Ureter (tissue), 1 donor: Measurements from ENCODE around the gene ELP5. TPM values are rescaled to one million over a fixed set of nuclear protein-coding genes. Genes with fewer than 3 reads are reported as not detected.
A peak's percentile ranks its signal among the peaks of the same experiment; 100 is the strongest.

ENCODE experiments used
- DNase-seq: peaks from one replicate; pipeline ENCODE4 v3.0.0-alpha.2; 2020; ENCODE audit warnings: low spot score
- total RNA-seq: library from RNA; stranded (reverse); gene quantifications from one replicate; pipeline ENCODE4 v1.2.4, GENCODE V29; 2023
- donor health status: DM: yes; HTN: yes; CAD: no.

Gene ELP5
- total RNA-seq, 1 donor from 2014 or later, result 46.3 TPM

DNA sequence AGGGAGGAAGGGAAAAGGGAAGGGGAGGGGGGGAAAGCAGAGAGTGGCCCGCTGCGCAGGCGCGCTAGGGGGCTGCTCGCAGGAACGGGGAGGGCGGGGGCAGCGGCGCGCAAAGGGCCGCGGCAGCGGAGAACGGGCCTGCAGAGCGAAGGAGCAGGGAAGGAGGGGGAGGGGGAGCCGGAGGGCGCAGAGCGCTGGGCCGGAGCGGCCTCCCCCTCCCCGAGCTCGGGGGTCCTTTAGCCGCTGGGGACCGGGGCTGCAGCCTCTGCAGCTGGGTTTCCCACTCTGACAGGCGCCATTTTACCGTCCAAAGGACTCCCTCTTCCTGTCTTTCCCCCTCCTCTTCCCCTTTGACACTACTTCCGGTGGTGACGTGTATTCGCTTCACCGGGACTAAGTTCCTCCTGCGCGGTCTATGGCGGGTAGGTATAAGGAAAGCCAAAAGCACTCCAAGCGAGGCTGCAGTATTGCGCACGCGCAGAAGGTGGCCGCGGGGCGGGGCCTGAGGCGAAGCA, 297 bp upstream of the ELP5 start, which contains the start of gene CTDNEP1:
CTDNEP1 (minus strand) TSS at position 74 of the 515 bp plus-strand sequence. CDS start 438 bp downstream, outside the sequence.
- DNase-seq, result peak; percentile 99

DNA sequence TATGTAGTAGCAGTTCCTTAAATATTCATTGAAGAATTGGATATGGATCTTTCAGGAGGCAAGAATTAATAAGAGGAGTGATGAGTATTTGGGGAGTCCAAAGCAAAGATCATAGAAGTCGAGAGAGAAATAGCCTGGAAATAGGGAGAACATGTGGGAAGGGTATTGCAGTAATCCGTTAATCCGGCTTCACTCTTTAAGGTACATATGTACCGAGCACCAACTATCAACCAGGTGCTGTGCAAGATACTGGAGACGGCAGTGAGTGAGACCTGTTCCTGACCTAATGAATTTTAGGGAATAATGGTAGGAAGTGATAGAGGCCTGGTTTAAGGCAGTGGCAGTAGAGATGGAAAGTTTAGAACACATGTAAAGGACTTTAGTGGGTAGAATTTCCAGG, 1.1 kb downstream of the ELP5 start:
- DNase-seq, result no peak

DNA sequence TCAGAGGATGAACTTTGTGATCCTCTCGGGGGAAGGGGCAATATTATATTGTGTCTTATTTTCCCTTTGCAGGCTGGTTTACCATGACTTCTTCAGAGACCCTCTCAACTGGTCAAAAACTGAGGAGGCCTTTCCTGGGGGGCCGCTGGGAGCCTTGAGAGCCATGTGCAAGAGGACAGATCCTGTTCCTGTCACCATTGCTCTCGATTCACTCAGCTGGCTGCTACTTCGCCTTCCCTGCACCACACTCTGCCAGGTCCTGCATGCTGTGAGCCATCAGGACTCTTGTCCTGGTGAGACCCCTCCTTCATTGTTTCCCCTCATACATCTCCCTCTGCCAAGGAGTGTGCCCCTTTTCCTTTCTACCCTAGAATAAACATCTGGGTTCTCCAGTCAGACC, 2.5 kb downstream of the ELP5 start:
- no peak for DNase-seq

DNA sequence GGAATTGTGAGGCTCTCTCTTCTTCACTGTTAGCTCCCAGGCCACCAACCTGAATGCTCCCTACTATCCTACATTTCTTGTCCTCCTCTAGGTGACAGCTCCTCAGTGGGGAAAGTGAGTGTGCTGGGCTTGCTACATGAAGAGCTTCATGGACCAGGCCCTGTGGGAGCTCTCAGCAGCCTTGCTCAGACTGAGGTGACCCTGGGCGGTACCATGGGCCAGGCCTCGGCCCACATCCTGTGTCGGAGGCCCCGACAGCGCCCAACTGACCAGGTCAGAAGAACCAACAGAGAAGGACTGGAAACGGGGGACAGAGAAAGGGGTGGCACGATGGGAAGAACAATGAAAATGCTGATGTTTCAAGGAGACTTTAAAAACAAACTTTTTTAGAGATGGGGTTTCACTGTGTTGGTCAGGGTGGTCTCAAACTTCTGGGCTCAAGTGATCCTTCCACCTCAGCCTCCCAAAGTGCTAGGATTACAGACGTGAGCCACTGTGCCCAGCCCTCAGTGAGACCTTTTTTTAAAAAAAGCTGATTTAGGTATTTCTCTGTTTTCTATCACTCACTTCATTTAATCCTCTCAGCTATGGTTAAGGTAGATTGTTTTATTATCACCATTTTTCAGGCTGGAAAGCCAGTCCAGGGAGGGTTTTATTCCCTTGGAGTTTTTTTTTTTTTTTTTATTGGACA, 4.9 kb downstream of the ELP5 start:
- DNase-seq, result no peak

DNA sequence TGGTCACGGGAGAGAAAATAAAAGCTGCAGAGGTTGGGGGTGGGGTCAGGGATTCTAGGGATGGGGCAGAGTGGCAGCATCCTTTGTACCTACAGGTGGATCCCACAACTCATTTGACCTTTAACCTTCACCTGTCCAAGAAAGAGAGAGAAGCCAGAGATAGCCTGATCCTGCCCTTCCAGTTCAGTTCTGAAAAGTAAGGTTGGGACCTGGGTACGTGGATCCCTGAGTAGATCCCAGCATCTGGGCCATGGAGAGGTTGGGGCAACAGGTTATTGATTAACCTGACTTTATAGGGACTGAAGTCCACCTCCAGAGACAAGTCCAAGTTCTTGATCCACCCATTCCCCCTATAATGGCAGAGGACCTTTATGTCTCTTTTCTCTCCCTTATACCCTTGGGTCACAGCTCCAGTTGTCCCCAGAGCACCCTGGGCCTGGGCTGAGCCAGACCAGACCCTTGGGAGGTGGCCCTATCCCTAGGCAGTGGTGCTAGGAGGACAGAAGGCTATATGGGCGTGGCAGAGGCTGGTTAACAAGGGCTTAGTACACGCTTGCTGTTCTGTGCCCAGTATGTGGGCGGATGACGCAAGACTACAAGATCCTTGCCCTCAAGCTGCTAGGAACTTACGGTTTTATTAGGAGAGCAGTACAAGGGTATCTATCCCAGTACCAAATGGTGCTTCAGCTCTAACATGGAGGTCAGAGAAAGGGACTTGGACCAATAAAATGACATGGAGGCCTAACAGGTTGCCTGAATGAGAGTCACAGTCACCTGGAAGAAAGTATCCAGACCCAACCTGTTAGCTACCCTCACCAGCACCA, 6.9 kb downstream of the ELP5 start:
- no peak for DNase-seq

DNA sequence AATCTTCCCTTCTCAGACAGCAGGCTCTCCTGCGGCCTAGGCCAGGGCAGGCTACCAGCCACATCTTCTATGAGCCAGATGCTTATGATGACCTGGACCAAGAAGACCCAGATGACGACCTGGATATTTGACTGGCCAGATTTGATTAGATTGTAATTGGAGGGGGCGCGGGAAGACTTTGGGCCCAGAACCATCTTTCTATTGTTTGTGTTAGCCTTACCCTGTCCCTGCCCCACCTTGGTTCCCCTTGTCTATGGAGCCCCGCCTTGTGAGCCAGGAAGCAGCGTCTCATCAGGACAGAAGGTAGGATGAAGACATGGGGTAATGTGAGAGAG, 7.5 kb downstream of the ELP5 start:
- DNase-seq, result no peak

DNA sequence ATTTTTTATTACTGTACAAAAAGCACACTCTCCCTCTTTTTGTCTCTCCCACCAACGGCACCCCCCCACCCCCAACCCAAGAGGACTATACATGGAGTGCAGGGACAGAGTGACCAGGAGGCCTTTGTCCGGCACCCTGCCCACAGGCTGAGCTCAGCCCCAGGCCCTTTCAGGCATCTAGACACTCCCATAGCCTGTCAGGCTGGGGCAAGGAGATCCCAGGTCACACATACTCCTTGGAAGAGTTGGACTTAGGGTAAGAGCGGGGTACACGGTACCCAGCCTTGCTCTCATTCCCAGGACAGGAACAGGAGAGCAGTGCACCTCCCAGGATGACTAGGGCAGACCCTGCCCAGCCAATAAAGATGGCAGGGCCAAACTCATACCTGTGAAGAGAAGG, 8.1 kb downstream of the ELP5 start:
- DNase-seq, result no peak

DNA sequence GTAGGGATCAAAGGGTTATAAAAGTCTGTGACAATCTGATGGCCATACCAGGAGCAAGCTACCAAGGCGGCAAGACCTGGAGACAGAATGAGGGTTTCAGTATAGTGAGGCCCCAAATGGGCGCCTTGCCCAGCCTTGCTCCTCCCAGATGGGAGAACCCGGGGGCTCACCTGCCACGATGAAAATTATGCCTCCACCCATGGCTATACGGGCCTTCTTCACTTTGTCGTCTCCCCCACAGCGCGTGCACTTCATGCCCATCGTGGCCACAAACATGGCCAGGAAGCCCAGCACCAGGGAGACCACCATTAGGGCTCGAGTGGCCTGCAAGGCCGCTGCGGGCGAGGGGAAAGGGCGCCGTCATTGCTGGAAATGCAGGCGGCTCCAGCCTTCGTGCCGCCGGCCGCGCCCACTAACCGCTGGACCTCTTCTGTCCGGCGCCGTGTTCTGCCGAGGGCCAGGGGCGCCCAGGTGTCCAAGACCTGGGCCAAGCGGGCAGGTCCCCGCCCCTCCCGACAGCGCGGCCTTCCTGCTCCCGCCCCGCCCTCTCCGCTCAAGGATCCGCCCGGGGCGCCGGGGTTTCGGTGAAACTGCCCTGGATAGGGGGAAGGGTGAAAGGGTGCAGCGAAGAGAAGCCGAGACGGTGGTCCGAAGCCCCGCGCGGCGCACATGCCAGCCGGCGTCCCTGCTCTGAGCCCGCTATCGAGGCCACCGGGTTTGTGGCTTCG, 8.8 kb downstream of the ELP5 start:
- no peak for DNase-seq

DNA sequence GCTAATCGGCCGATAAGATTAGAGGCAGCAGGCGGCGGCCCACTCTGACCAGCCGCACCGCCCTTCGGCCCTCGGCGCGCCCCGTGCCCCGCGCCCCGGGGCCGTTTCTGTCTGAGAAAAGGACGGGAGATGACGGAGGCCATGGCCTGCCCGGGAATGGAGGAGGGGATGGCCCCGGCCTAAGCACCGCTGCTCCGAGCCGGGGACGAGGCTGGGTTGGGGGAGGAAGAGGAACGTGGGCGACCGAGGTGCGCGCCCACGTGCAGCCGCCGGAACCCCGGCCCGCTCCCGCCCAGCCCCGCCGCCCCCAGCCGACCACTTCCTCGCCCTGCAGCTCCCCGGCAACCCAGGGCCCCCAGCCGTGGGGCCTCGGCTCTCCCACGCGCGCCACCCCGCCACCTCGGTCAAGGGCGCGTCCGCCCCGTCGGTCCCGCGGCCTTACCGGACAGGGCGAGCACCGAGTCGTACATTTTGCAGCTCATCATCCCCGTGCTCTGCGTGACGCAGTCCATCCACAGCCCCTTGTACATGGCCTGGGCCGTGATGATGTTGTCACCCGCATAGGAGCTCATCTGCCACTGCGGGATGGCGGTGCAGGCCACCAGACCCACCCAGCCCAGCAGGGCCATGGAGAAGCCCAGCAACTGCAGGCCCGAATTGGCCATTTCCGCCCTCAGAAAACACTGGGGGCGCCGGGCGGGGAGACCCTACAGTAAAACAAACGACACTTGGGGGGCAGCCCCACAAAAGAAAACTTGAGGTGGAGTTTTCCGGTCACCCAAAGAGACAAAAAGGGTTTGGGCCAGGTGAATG, 9.6 kb downstream of the ELP5 start:
- DNase-seq, result no peak

DNA sequence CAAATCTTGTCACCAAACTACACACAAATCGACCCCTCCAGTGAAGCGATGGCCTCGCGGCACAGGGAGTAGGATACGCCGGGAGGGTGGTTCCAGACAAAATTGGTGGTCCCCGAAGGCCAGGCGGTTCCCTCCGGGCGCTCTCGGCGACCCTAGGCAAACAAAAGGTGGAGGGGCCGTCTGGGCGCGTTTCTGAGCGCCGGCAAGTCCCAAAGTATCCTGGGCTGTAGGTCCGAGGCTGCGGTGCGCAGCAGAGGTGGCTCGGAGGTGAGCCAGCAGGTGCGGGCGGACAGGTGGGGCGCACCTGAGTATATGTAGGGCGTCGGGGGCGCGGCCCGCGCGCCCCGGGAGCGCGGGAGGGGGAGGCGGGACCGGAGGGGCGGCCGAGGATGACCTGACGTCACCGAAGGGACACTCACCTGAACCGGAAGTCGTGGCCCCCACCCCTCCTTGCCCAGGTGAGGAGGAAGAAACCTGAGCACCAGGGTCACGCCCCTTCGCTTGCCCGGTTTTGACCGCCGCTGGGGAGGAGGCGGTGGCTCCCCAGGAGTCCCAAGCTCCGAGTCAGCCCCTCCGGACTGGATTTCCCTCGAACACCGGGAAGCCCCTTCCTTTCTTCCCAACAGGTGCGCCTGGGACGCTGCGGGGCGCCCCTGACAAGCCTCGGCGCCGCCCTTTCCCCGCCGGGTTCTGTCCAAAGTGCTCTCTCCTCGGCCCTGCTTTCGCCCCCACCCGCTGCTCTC, 10.3 kb downstream of the ELP5 start, which contains the start of gene CLDN7:
CLDN7 (minus strand) TSS at position 287 of the 743 bp plus-strand sequence. CDS start 435 bp downstream, outside the sequence.
- peak; percentile 92 for DNase-seq

DNA sequence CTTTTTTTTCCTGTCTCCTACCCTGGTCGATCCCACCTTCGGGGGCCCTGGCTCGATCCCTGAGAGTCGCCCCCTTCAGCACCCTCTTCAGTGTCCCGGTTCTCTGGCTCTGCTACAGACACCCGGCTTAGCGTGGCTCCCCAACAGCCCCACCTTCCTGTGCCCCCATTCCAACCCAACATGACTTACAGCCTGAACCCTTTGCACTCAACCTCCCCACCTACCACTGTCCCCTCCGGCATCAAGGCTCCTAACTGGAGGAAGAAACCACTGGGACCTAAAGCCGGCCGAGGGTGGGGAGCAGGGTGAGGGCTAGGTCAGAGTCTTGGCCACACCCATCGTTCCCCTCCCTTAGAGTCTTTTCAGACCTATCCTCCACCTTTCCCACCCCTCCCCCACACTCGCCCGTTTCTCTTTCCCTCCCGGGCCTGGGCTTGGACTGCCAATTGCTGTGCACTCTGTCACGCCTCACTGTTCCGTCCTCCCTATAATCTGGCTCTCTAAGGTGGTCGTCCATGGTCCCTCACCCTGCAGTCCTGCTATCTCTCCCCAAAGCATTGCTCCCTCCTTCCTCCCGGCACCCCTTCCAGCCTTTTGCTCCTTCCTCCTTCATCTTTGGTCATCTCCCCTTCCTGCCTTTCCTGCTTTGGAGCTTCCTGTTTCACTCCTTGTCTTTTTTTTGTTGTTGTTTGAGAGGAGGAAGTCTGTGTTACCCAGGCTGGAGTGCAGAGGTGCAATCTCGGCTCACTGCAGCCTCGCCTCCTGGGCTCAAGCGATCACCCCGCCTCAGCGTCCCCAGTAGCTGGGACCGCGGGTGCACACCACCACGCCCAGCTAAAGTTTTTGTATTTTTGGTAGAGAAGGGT, 11.2 kb downstream of the ELP5 start:
- peak; percentile 90 for DNase-seq

DNA sequence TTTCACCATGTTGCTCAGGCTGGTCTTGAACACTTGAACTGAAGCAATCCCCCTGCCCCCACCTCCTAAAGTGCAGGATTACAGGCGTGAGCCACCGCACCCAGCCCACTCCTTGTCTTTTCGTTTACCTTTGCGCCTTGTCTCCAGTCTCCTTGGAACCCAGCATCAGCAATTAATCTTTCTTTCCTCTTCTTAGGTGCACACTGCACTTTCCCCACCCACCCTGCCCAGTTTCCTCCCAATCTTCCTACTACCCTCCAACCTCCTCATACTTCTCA, 11.7 kb downstream of the ELP5 start:
- DNase-seq, result no peak

DNA sequence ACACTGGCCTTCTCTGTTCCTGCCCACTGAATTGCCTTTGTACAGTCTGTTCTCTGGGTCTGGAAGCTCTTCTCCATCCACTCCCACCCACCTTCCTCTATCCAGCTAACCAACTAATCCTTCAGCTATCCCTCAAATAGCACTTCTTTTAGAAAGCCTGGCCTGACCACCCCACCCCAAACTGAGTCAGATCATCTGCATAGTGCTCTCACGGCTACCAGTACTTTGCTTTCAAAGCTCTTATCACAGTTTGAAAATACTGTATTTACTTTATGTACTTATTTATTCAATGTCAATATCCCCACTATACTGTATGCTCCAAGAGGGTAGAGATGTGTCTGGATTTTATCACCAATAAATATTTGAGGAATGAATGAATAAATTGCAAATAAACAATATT, 14.8 kb downstream of the ELP5 start:
- no peak for DNase-seq

DNA sequence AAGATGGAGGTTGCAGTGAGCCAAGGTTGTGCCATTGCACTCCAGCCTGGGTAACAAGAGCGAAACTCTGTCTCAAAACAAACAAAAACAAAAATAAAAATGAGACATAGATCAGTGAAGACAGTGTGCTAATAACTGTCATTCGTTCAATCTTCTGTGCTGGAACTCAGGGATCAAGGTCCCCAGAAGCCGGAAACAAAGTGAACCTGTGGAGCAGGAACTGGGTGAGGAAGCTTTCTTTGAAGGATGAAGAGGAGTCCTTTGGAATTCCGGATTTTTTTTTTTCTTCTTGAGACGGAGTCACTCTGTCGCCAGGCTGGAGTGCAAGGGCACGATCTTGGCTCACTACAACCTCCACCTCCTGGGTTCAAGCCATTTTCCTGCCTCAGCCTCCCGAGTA, 27.4 kb downstream of the ELP5 start:
- DNase-seq, result no peak

DNA sequence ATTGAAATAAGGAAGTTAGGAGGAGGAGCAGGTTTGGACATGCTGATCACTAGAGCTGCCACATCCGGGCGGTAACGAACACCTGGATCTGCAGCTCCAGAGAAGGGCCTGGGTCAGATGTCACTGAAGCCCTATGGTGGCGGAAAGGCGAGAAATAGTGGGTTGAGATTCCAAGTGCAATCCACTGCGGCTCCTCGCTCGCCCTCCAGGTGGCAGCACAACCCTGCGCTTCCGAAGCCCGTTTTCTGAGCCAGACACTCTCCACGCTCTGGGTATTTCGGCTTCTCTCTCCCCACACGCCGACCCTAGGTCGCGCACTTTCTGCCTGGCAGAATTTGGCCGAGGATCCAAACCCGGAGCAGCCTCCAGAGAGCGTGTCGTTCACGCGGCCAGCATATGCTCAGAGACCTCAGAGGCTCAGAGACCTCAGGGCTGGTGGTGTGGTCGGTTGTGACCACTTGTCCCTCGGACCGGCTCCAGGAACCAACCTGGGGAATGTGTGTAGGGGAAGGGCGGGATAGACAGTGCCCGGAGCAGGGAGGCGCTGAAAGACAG, 28.6 kb downstream of the ELP5 start:
- DNase-seq, result peak; percentile 90

DNA sequence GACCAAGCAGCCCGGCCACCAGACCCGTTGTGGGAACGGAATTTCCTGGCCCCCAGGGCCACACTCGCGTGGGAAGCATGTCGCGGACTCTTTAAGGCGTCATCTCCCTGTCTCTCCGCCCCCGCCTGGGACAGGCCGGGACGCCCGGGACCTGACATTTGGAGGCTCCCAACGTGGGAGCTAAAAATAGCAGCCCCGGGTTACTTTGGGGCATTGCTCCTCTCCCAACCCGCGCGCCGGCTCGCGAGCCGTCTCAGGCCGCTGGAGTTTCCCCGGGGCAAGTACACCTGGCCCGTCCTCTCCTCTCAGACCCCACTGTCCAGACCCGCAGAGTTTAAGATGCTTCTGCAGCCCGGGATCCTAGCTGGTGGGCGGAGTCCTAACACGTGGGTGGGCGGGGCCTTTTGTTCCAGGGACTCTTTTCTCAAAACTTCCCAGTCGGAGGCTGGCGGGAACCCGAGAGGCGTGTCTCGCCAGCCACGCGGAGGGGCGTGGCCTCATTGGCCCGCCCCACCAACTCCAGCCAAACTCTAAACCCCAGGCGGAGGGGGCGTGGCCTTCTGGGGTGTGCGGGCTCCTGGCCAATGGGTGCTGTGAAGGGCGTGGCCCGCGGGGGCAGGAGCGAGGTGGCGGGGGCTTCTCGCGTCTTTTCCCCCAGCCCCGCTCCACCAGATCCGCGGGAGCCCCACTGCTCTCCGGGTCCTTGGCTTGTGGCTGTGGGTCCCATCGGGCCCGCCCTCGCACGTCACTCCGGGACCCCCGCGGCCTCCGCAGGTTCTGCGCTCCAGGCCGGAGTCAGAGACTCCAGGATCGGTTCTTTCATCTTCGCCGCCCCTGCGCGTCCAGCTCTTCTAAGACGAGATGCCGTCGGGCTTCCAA, 29.3 kb downstream of the ELP5 start, which contains the start of gene SLC2A4:
SLC2A4 (plus strand) TSS at position 645 of the 879 bp plus-strand sequence; CDS start at position 862, 217 bp downstream.
- DNase-seq, result peak; percentile 96

DNA sequence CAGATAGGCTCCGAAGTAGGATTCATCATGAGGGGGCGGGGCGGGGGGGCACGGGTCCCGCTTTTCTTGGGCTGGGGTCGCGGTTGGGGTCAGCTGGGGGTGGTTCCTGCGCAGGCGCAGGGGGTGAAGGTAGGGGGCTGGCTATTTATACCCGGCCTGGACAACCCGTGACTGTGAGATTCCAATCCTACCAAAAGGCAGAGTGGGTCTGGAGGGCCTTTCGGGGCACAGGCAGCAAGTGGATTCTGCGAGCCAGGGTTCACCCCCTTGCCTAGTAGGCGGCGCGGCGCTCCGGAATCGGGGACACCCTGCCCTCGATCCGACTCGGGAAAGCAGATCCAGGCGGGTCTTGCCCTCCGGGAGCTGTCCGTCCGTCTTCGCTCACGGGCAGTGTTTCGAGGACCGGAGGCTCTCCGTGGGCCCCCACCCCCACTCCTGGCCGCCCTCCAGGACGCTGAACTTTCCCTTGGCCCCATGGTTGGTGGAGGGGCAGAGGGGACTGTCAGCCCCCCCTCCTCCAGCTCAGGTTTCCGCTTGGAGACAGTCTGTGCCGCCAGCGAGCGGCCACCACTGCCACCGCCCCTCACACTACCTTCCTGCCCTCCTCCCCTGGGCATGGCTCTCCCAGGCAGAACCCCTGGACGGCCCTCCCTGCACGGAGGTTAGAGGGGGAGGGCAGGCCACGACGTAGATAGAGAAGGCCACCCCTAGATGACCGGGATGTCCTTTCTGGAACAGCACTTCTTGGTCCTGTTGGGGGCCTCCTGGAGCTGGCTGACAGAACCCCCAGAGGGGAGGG, 30.1 kb downstream of the ELP5 start:
- DNase-seq, result peak; percentile 68
